Activated naive CD8-positive, alpha-beta T cell treated with anti-CD3 and anti-CD28 coated beads, Interleukin-2, amount 10 ng/mL, durations not matched to agents 7 days and 5 days (primary cell): ENCODE results near the gene MAML3. TPM values are rescaled to one million over a fixed set of nuclear protein-coding genes. Genes with fewer than 3 reads are reported as not detected.

Experiments
- ATAC-seq: fragments of 150-1000 bp; cut with Tn5 transposase; one replicate; pipeline ENCODE4 v1.10.0; 2021; ENCODE audit warnings: low read depth, moderate library complexity
- POLR2A ChIA-PET: fragments of 350-600 bp; sonication (Branson Sonifier 250); formaldehyde crosslinking; loops from one replicate; lab custom pipeline; 2021; ENCODE audit warnings: antibody characterized with exemption; lab: Charles Lee
- DNase-seq: peaks from one replicate; pipeline ENCODE4 v3.0.0; 2021
- H3K27ac Mint-ChIP-seq: one replicate; pipeline ENCODE4 v1.8.0; 2022; ENCODE audit warnings: mild to moderate bottlenecking, mixed read lengths
- H3K27me3 Mint-ChIP-seq: one replicate; pipeline ENCODE4 v1.8.0; 2022; ENCODE audit warnings: mild to moderate bottlenecking, moderate library complexity, mixed read lengths
- H3K36me3 Mint-ChIP-seq: one replicate; pipeline ENCODE4 v1.8.0; 2021; ENCODE audit warnings: mild to moderate bottlenecking, mixed read lengths
- H3K4me1 Mint-ChIP-seq: one replicate; pipeline ENCODE4 v1.8.0; 2021; ENCODE audit warnings: mixed read lengths
- H3K4me3 Mint-ChIP-seq: one replicate; pipeline ENCODE4 v1.8.0; 2022; ENCODE audit warnings: mild to moderate bottlenecking, moderate library complexity, mixed read lengths
- H3K9me3 Mint-ChIP-seq: one replicate; pipeline ENCODE4 v1.8.0; 2021; ENCODE audit warnings: mixed read lengths
- total RNA-seq, 2 experiments: library from RNA; stranded (reverse); gene quantifications; one replicate each; pipeline ENCODE4 v1.2.3, GENCODE V29; 2021

Gene MAML3
- total RNA-seq, 2 experiments from 2014 or later: 4.6 to 4.7 TPM

GRCh38 chr4:139843641-139844040 is 310.3 kb downstream of the MAML3 start:
- ATAC-seq: no peak
- DNase-seq: no peak
- no peaks in the 10 kb centered on the region for H3K36me3 Mint-ChIP-seq
- no peaks in the 10 kb centered on the region for H3K27me3 Mint-ChIP-seq
- no peak overlapping the region for H3K4me3 Mint-ChIP-seq
- H3K4me1 Mint-ChIP-seq: peaks cover 4% of the 10 kb centered on the region
- POLR2A ChIA-PET: no interaction called here
- H3K27ac Mint-ChIP-seq: no peak overlapping the region
- H3K9me3 Mint-ChIP-seq: no peaks in the 10 kb centered on the region

GRCh38 chr4:139841464-139842195 is 312.4 kb downstream of the MAML3 start:
- peaks cover 4% of the 10 kb centered on the region for H3K4me1 Mint-ChIP-seq
- ATAC-seq (no peak), DNase-seq (no peak)
- no peaks in the 10 kb centered on the region for H3K9me3 Mint-ChIP-seq
- H3K27ac Mint-ChIP-seq: no peak overlapping the region
- no peaks in the 10 kb centered on the region for H3K27me3 Mint-ChIP-seq
- no peaks in the 10 kb centered on the region for H3K36me3 Mint-ChIP-seq
- no peak overlapping the region for H3K4me3 Mint-ChIP-seq
- POLR2A ChIA-PET: no interaction called here

- H3K27me3 Mint-ChIP-seq: no peaks in the 10 kb centered on the region
- ATAC-seq: no peak
Measured at GRCh38 chr4:139840773-139841172, 313.2 kb downstream of the MAML3 start.

GRCh38 chr4:139839403-139840031 is 314.5 kb downstream of the MAML3 start:
- POLR2A ChIA-PET: no interaction called here
- Mint-ChIP-seq H3K4me1 (no peaks in the 10 kb centered on the region), H3K27ac (no peak overlapping the region), H3K4me3 (no peak overlapping the region), H3K27me3 (no peaks in the 10 kb centered on the region), H3K9me3 (no peaks in the 10 kb centered on the region), H3K36me3 (no peaks in the 10 kb centered on the region)
- ATAC-seq (no peak), DNase-seq (no peak)

More at GRCh38 chr4:139840773-139841172, 313.2 kb downstream of the MAML3 start:
- Mint-ChIP-seq H3K27ac (no peak overlapping the region), H3K9me3 (no peaks in the 10 kb centered on the region), H3K4me3 (no peak overlapping the region), H3K4me1 (peaks cover 4% of the 10 kb centered on the region), H3K36me3 (no peaks in the 10 kb centered on the region)
- POLR2A ChIA-PET: no interaction called here
- DNase-seq: no peak

- POLR2A ChIA-PET: no interaction called here
- Mint-ChIP-seq H3K27ac (no peak overlapping the region), H3K4me1 (no peaks in the 10 kb centered on the region), H3K9me3 (no peaks in the 10 kb centered on the region), H3K4me3 (no peak overlapping the region), H3K36me3 (no peaks in the 10 kb centered on the region), H3K27me3 (no peaks in the 10 kb centered on the region)
- ATAC-seq: no peak
- DNase-seq: no peak
Measured at GRCh38 chr4:139838811-139839210, 315.2 kb downstream of the MAML3 start.

- peaks cover 2% of the 10 kb centered on the region for H3K4me1 Mint-ChIP-seq
- peaks cover 2% of the 10 kb centered on the region for H3K27me3 Mint-ChIP-seq
- ATAC-seq (no peak), DNase-seq (no peak)
- H3K27ac Mint-ChIP-seq: no peak overlapping the region
- POLR2A ChIA-PET: no interaction called here
- H3K36me3 Mint-ChIP-seq: no peaks in the 10 kb centered on the region
- H3K9me3 Mint-ChIP-seq: peaks cover 1% of the 10 kb centered on the region
- no peak overlapping the region for H3K4me3 Mint-ChIP-seq
Measured at GRCh38 chr4:139834981-139835391, 319.0 kb downstream of the MAML3 start.

GRCh38 chr4:139834226-139834662 is 319.7 kb downstream of the MAML3 start:
- Mint-ChIP-seq H3K27ac (no peak overlapping the region), H3K9me3 (peaks cover 1% of the 10 kb centered on the region), H3K27me3 (peaks cover 2% of the 10 kb centered on the region), H3K4me1 (peaks cover 2% of the 10 kb centered on the region), H3K36me3 (no peaks in the 10 kb centered on the region), H3K4me3 (no peak overlapping the region)
- no peak for ATAC-seq
- POLR2A ChIA-PET: no interaction called here
- no peak for DNase-seq

- Mint-ChIP-seq H3K9me3 (peaks cover 1% of the 10 kb centered on the region), H3K27ac (no peak overlapping the region), H3K27me3 (peaks cover 2% of the 10 kb centered on the region), H3K36me3 (no peaks in the 10 kb centered on the region), H3K4me1 (peaks cover 3% of the 10 kb centered on the region), H3K4me3 (no peak overlapping the region)
- ATAC-seq (no peak), DNase-seq (no peak)
- POLR2A ChIA-PET: no interaction called here
Measured at GRCh38 chr4:139833151-139833910, 320.7 kb downstream of the MAML3 start.

GRCh38 chr4:139828966-139829664 is 324.9 kb downstream of the MAML3 start:
- DNase-seq (no peak), ATAC-seq (no peak)
- Mint-ChIP-seq H3K4me1 (peaks cover 3% of the 10 kb centered on the region), H3K36me3 (no peaks in the 10 kb centered on the region), H3K4me3 (no peak overlapping the region), H3K27me3 (peaks cover 2% of the 10 kb centered on the region), H3K27ac (no peak overlapping the region), H3K9me3 (peaks cover 1% of the 10 kb centered on the region)
- POLR2A ChIA-PET: no interaction called here

GRCh38 chr4:139826426-139826825 is 327.6 kb downstream of the MAML3 start:
- DNase-seq (no peak), ATAC-seq (no peak)
- Mint-ChIP-seq H3K36me3 (no peaks in the 10 kb centered on the region), H3K27me3 (no peaks in the 10 kb centered on the region), H3K9me3 (no peaks in the 10 kb centered on the region), H3K4me1 (peaks cover 3% of the 10 kb centered on the region), H3K4me3 (no peak overlapping the region), H3K27ac (no peak overlapping the region)
- POLR2A ChIA-PET: no interaction called here

GRCh38 chr4:139825523-139826014 is 328.4 kb downstream of the MAML3 start:
- H3K9me3 Mint-ChIP-seq: no peaks in the 10 kb centered on the region
- no peak for ATAC-seq

GRCh38 chr4:139824882-139825522 is 329.0 kb downstream of the MAML3 start:
- H3K27me3 Mint-ChIP-seq: no peaks in the 10 kb centered on the region
- POLR2A ChIA-PET: no interaction called here
- no peaks in the 10 kb centered on the region for H3K9me3 Mint-ChIP-seq
- no peak overlapping the region for H3K27ac Mint-ChIP-seq
- H3K36me3 Mint-ChIP-seq: no peaks in the 10 kb centered on the region
- DNase-seq (no peak), ATAC-seq (no peak)
- no peak overlapping the region for H3K4me3 Mint-ChIP-seq
- H3K4me1 Mint-ChIP-seq: peaks cover 1% of the 10 kb centered on the region

More at GRCh38 chr4:139825523-139826014, 328.4 kb downstream of the MAML3 start:
- Mint-ChIP-seq H3K27ac (no peak overlapping the region), H3K4me3 (no peak overlapping the region), H3K36me3 (no peaks in the 10 kb centered on the region), H3K4me1 (peaks cover 1% of the 10 kb centered on the region), H3K27me3 (no peaks in the 10 kb centered on the region)
- POLR2A ChIA-PET: no interaction called here
- no peak for DNase-seq

GRCh38 chr4:139823746-139824145 is 330.2 kb downstream of the MAML3 start:
- H3K27me3 Mint-ChIP-seq: no peaks in the 10 kb centered on the region
- no peaks in the 10 kb centered on the region for H3K4me1 Mint-ChIP-seq
- H3K9me3 Mint-ChIP-seq: no peaks in the 10 kb centered on the region
- H3K36me3 Mint-ChIP-seq: no peaks in the 10 kb centered on the region
- H3K4me3 Mint-ChIP-seq: no peak overlapping the region
- ATAC-seq (no peak), DNase-seq (no peak)
- no peak overlapping the region for H3K27ac Mint-ChIP-seq
- POLR2A ChIA-PET: no interaction called here
